ENCODE data around the gene ARPP21.

DNA sequence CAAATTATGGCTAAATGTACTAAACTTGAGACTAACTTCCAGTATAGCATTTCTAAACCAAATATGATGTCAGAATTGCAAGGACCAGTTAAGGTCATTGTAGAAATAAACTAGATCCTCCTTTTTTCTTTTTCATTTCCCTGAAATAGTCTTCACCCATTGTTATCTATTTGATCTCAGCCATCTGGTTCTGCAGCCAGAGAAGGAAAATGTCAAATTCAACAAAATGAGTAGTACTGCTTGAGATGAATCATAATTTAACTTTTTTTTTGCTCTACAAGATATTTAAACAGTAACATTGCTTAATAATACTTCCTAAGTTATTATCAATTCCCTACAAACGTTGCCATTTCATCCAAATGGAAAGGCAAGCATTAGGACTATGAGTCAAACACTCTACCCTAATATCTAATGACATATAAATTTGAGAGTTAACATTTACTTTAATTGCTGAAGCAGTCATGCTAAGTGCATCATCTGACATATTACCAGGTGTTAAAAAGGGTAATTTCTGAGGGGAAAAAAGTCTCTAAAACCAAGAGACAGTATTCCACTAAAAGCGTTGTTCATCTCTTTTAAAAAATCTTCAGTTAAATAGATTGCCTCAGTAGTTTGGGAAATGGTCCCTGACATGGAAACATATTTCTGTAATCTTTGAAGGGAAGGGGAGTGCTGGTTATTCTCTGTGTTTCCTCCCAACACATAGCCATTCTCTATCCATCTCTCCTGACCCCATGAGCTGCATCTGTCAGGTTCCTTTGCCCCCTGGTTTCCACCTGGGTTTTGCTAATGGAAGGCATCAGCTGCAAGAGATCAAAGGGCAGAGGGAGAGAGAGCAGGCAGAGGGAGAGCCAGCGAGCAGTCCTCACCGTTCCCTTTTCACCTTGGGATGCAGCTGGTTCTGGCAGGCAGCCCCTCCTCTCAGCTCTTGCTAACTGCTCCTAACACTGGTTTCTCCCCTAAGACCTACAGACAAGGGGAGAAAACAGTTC is 138.5 kb downstream of the ARPP21 start:
- TF ChIP-seq CTCF (IDR thresholded peaks at IDR 0.05) (no peak), POLR2AphosphoS5 (IDR thresholded peaks at IDR 0.05) (no peak), POLR2A (IDR thresholded peaks at IDR 0.05; ENCODE audit: low read depth) (no peak)
